Head of caudate nucleus (tissue), 42 donors: Measurements from ENCODE around the gene ABHD1.
A peak's percentile ranks its signal among the peaks of the same experiment; 100 is the strongest.

Experiments
- DNase-seq, 42 donors: peaks; one replicate each; pipeline versions ENCODE4 v3.0.0 to v3.0.0-alpha.2; 2020 to 2021; ENCODE audit warnings: mixed read lengths in 7 of 42
- intact Hi-C: fragments of 100-400 bp; cut with DNase I; formaldehyde crosslinking; loops from one replicate; pipeline ENCODE4 v1.15.0; 2022

The ABHD1 gene

GRCh38 chr2:27128668-27129571, 5.3 kb downstream of the ABHD1 start:
- intact Hi-C loops = no loop called here
- DNase-seq = no peak

- intact Hi-C loops = loop anchor here (5.0 kb wide), 1 partner anchor 82 kb away; the partner anchor contains the start of genes ATRAID and SLC5A6
- DNase-seq = no peak
Measured at GRCh38 chr2:27130396-27130795, 6.8 kb downstream of the ABHD1 start.

GRCh38 chr2:27131429-27131828, 7.8 kb downstream of the ABHD1 start:
- intact Hi-C loops = loop anchor here (5.0 kb wide), 1 partner anchor 81 kb away; the partner anchor contains the start of genes ATRAID and SLC5A6
- no peak for DNase-seq

- peak in 5 of 42 donors; percentile 22 to 44 (median 38) for DNase-seq
- intact Hi-C loops = loop anchor here (5.0 kb wide), 1 partner anchor 79 kb away; the partner anchor contains the start of genes ATRAID and SLC5A6
Measured at GRCh38 chr2:27133195-27133875, 9.7 kb downstream of the ABHD1 start.

GRCh38 chr2:27133905-27134780, 10.5 kb downstream of the ABHD1 start, which contains the start of gene PREB:
Gene PREB, minus strand, starts transcription at chr2:27134636. Its CDS starts 215 bp downstream, at chr2:27134421.
- intact Hi-C loops = loop anchor here (5.0 kb wide), 1 partner anchor 78 kb away; the partner anchor contains the start of genes ATRAID and SLC5A6

GRCh38 chr2:27134781-27135477, 11.3 kb downstream of the ABHD1 start:
- DNase-seq = no peak
- intact Hi-C loops = loop anchor here (5.0 kb wide), 1 partner anchor 77 kb away; the partner anchor contains the start of genes ATRAID and SLC5A6

More at GRCh38 chr2:27133905-27134780, 10.5 kb downstream of the ABHD1 start, which contains the start of gene PREB:
- DNase-seq = peak; percentile 90 to 99 (median 97)

GRCh38 chr2:27135478-27135955, 11.9 kb downstream of the ABHD1 start:
- intact Hi-C loops = no loop called here
- no peak for DNase-seq

- intact Hi-C loops = no loop called here
- DNase-seq = no peak
Measured at GRCh38 chr2:27136751-27137150, 13.1 kb downstream of the ABHD1 start.

- no peak for DNase-seq
- intact Hi-C loops = no loop called here
Measured at GRCh38 chr2:27137322-27137935, 13.8 kb downstream of the ABHD1 start.

GRCh38 chr2:27138111-27138510, 14.5 kb downstream of the ABHD1 start:
- DNase-seq = no peak
- intact Hi-C loops = no loop called here

GRCh38 chr2:27139310-27139709, 15.7 kb downstream of the ABHD1 start, which contains the start of gene PRR30:
Gene PRR30, minus strand, starts transcription at chr2:27139410. Its CDS starts 1,081 bp downstream, at chr2:27138329.
- DNase-seq = no peak
- intact Hi-C loops = no loop called here

- intact Hi-C loops = no loop called here
Measured at GRCh38 chr2:27143285-27143684, 19.7 kb downstream of the ABHD1 start.

GRCh38 chr2:27145682-27146081, 22.1 kb downstream of the ABHD1 start:
- intact Hi-C loops = no loop called here
- no peak for DNase-seq

More at GRCh38 chr2:27143285-27143684, 19.7 kb downstream of the ABHD1 start:
- DNase-seq = no peak

- no peak for DNase-seq
- intact Hi-C loops = no loop called here
Measured at GRCh38 chr2:27147935-27148334, 24.3 kb downstream of the ABHD1 start.

- intact Hi-C loops = no loop called here
- DNase-seq = no peak
Measured at GRCh38 chr2:27148801-27149439, 25.3 kb downstream of the ABHD1 start, which contains the start of gene TCF23. Gene TCF23, plus strand, starts transcription at chr2:27149004. Its CDS starts 130 bp downstream, at chr2:27149134.

- intact Hi-C loops = no loop called here
- no peak for DNase-seq
Measured at GRCh38 chr2:27149570-27150405, 26.2 kb downstream of the ABHD1 start.
